ENCODE results near the gene EIF2S3.

The EIF2S3 gene

GRCh38 chrX:24125028-24125612, 70.4 kb downstream of the EIF2S3 start:
- in situ Hi-C loops (cut with MboI; ENCODE audit: low sequenced_read_pairs): no loop called here

Data from HL-60/S4 treated with retinoic acid at 250 ng/mL for 4 days and 3 days (cell line).